OCI-LY3 (cell line): Measurements from ENCODE around the gene ALKBH7.

ENCODE experiments used
- H2AFZ ChIP-seq: fragments of 200-600, 300-600 bp; shearing (Covaris generic); 2 replicates; pipeline ENCODE4 v1.6.0; 2014; ENCODE audit warnings: antibody characterized with exemption, low read depth, low read length
- H3K27ac ChIP-seq: fragments of 200-600, 300-600 bp; sonication (generic); 2 replicates; pipeline ENCODE4 v1.5.1; 2014; ENCODE audit warnings: mild to moderate bottlenecking, low read length, moderate library complexity, mixed read lengths
- H3K27me3 ChIP-seq: fragments of 200-600, 300-600 bp; sonication (generic); 2 replicates; pipeline ENCODE4 v1.6.1; 2014; ENCODE audit warnings: low read depth, low read length, mixed read lengths
- H3K36me3 ChIP-seq: fragments of 200-600, 300-600 bp; sonication (generic); replicated peaks from 2 replicates; pipeline ENCODE3; 2014; ENCODE audit warnings: low read depth, low read length, mixed read lengths
- H3K4me1 ChIP-seq: fragments of 300-600, 200-600 bp; sonication (generic); 2 replicates; pipeline ENCODE4 v1.6.1; 2014; ENCODE audit warnings: low read length, mixed read lengths
- H3K4me2 ChIP-seq: fragments of 200-600, 300-600 bp; sonication (generic); 2 replicates; pipeline ENCODE4 v1.6.1; 2014; ENCODE audit warnings: low read length, mixed read lengths
- H3K4me3 ChIP-seq: fragments of 300-600, 200-600 bp; sonication (generic); 2 replicates; pipeline ENCODE4 v1.5.1; 2014; ENCODE audit warnings: antibody characterized with exemption, mild to moderate bottlenecking, low read length, moderate library complexity
- H3K79me2 ChIP-seq: fragments of 300-600, 200-600 bp; shearing (Covaris generic); 2 replicates; pipeline ENCODE4 v1.6.1; 2014; ENCODE audit warnings: mild to moderate bottlenecking, low read length, mixed read lengths
- H3K9ac ChIP-seq: fragments of 300-600, 200-600 bp; shearing (Covaris generic); 2 replicates; pipeline ENCODE4 v1.6.0; 2014; ENCODE audit warnings: mild to moderate bottlenecking, low read length, moderate library complexity
- H3K9me3 ChIP-seq: fragments of 200-600, 300-600 bp; shearing (Covaris generic); 2 replicates; pipeline ENCODE4 v1.6.1; 2014; ENCODE audit warnings: low read length, mixed read lengths; ENCODE audit not compliant: insufficient read depth
- H4K20me1 ChIP-seq: fragments of 200-600, 300-600 bp; sonication (generic); 2 replicates; pipeline ENCODE4 v1.6.1; 2016; ENCODE audit warnings: low read length, mixed read lengths; ENCODE audit not compliant: insufficient read depth
- EZH2phosphoT487 ChIP-seq: fragments of 200-600 bp; shearing (Covaris generic); IDR thresholded peaks from 2 replicates; pipeline ENCODE4 v1.6.1; 2018; ENCODE audit warnings: antibody characterized with exemption, mixed run types, low read depth
- TF ChIP-seq, protein P1 (sequence below): fragments of 200-600, 300-600 bp; sonication (generic); IDR thresholded peaks from 2 replicates; pipeline ENCODE4 v1.5.1; 2014; ENCODE audit warnings: antibody characterized with exemption, low read length, low read depth

Gene ALKBH7

DNA sequence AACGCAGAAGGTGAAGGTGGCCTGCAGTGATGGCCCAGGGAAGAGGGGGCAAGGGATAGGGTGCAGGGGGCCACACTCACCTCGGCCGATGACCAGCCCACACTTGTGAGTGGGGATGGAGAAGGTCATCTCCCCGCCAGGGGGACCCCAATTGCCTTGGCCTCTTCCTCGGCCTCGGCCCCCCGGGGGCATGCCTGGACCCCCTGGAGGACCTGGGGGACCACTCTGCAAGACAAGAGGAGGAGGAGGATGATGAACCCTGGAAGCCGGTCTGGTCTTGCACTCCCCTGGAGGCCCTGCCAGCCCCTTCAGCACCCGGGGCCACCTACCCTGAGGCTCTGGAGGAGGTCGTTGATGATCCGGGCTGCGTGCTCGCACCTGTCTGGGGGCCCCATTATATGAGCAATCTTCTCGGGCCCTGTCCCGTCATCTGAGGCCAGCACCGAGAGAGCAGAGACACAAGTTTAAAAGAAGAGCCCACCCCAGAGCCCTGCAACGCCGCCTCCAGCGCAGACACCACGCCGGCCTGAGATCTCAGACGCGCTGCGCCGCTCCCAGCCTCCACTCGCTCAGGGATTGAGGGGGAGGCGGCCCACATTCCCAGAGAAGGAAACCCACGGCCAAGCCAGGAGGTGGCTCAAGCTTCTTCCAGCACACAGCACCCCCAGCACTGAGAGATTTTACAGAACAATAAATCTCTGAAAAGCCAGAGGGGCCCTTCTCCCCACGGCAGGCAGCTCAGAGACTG, 44.2 kb downstream of the ALKBH7 start:
- H3K4me3 ChIP-seq = no peak overlapping the region
- H3K4me2 ChIP-seq = no peak overlapping the region
- H3K27ac ChIP-seq = no peak overlapping the region
- TF ChIP-seq EZH2phosphoT487 = no peak
- TF ChIP-seq, protein P1, sequence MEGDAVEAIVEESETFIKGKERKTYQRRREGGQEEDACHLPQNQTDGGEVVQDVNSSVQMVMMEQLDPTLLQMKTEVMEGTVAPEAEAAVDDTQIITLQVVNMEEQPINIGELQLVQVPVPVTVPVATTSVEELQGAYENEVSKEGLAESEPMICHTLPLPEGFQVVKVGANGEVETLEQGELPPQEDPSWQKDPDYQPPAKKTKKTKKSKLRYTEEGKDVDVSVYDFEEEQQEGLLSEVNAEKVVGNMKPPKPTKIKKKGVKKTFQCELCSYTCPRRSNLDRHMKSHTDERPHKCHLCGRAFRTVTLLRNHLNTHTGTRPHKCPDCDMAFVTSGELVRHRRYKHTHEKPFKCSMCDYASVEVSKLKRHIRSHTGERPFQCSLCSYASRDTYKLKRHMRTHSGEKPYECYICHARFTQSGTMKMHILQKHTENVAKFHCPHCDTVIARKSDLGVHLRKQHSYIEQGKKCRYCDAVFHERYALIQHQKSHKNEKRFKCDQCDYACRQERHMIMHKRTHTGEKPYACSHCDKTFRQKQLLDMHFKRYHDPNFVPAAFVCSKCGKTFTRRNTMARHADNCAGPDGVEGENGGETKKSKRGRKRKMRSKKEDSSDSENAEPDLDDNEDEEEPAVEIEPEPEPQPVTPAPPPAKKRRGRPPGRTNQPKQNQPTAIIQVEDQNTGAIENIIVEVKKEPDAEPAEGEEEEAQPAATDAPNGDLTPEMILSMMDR = no peak
- H3K9ac ChIP-seq = no peak overlapping the region
- peaks cover 92% of the 10 kb centered on the region for H3K36me3 ChIP-seq
- H3K27me3 ChIP-seq = no peaks in the 10 kb centered on the region
- no peak overlapping the region for H2AFZ ChIP-seq
- peaks cover 50% of the 10 kb centered on the region for H4K20me1 ChIP-seq
- no peaks in the 10 kb centered on the region for H3K4me1 ChIP-seq
- peaks cover 48% of the 10 kb centered on the region for H3K79me2 ChIP-seq
- H3K9me3 ChIP-seq = no peaks in the 10 kb centered on the region

DNA sequence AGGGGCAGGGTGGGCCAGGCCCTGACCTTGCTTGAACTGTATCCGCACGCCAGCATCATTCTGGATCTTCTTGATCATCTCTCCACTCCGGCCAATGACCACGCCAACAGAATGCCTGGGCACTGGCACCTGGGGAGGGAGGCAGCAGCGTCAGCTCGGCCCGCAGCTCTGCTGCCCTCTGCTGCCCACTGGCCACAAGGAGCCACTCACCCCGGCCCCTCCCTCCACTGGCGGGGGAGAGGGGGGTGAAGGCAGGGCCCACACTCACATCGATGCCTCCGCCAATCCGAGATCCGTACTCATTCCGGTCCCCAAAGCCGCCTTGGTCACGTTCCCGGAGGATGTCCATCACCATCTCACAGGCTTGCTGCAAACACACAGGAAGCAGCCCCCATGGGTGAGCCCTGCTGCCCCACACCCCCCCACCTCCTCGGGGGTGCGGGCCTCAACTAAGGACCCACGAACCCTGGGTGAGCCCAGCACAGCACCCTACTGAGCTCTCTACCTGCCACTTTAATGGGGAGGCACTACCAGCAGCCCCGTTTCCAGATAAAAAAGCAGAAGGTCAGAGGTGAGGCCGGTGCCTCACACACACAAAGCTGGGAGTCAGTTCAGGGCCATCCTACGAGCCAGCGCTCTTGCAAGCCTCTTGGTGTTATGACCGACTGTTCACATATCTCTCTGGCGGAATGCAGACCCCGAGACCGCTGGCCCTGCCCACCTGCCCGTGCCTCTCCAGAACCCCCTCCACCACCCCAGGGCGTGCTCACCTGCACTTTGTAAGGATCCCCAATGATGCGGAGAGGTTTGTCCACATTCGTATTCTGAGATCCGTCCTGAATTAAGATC, 45.3 kb downstream of the ALKBH7 start:
- peaks cover 91% of the 10 kb centered on the region for H3K36me3 ChIP-seq
- no peak overlapping the region for H3K9ac ChIP-seq
- peaks cover 59% of the 10 kb centered on the region for H3K79me2 ChIP-seq
- peaks cover 61% of the 10 kb centered on the region for H4K20me1 ChIP-seq
- TF ChIP-seq, protein P1 = peak; percentile 20
- TF ChIP-seq EZH2phosphoT487 = no peak
- no peak overlapping the region for H3K4me2 ChIP-seq
- H3K4me3 ChIP-seq = no peak overlapping the region
- H2AFZ ChIP-seq = no peak overlapping the region
- no peak overlapping the region for H3K27ac ChIP-seq
- H3K4me1 ChIP-seq = peaks cover 8% of the 10 kb centered on the region
- no peaks in the 10 kb centered on the region for H3K9me3 ChIP-seq
- H3K27me3 ChIP-seq = no peaks in the 10 kb centered on the region

DNA sequence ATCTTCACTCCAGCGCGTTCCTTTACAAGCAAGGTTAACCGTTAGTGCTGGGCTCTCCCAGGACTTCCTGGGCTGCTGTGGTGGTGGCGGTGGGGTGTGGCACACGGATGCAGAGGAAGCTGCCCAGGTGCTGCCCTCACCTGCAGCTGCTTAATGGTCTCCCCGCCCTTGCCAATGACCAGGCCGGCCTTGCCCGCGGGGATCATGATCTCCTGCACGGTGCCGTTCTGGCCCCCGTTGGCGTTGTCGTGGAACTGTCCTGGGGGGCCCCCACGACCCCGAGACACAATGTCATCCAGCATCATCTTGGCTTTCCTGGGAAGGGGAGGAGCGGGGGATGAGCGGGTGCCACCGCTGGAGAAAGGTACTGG, 46.0 kb downstream of the ALKBH7 start:
- peaks cover 93% of the 10 kb centered on the region for H3K36me3 ChIP-seq
- no peak overlapping the region for H3K27ac ChIP-seq
- H3K79me2 ChIP-seq = peaks cover 65% of the 10 kb centered on the region
- TF ChIP-seq EZH2phosphoT487 = no peak
- TF ChIP-seq, protein P1 = no peak
- H3K4me3 ChIP-seq = no peak overlapping the region
- peaks cover 14% of the 10 kb centered on the region for H3K4me1 ChIP-seq
- H4K20me1 ChIP-seq = peaks cover 67% of the 10 kb centered on the region
- no peak overlapping the region for H2AFZ ChIP-seq
- no peaks in the 10 kb centered on the region for H3K9me3 ChIP-seq
- no peak overlapping the region for H3K4me2 ChIP-seq
- no peak overlapping the region for H3K9ac ChIP-seq
- H3K27me3 ChIP-seq = no peaks in the 10 kb centered on the region
